ENCODE measurements around the gene SPTBN1. TPM values are rescaled to one million over a fixed set of nuclear protein-coding genes. Genes with fewer than 3 reads are reported as not detected.

The SPTBN1 gene
- total and polyA plus RNA-seq, 9 of the 15 experiments (the other 6 are each of a cell fraction or from before 2014, with no cell fraction given), result 8.9 to 66.8 (median 31.4) TPM

GRCh38 chr2:54512183-54512582 is 56.1 kb downstream of the SPTBN1 start (continued):
- TF ChIP-seq HEY1 (CRISPR knock-in tag; IDR thresholded peaks at IDR 0.05; ENCODE audit: borderline replicate concordance) (no peak), GABPA (tag; conservative IDR thresholded peaks at IDR 0.05; ENCODE audit: low read depth) (no peak), ELF4 (CRISPR knock-in tag; IDR thresholded peaks at IDR 0.05) (no peak)

- ATAC-seq (no peak), FAIRE-seq (no peak), DNase-seq (ENCODE audit: extremely low read depth in 1 of 4, low spot score in 3 of 4) (no peak)
- Histone ChIP-seq H2AFZ (ENCODE audit: low read depth, low read length) (no peak overlapping the region), H4K20me1 (replicated peaks; ENCODE audit: control insufficient read depth, insufficient read depth, low read length) (no peaks in the 10 kb centered on the region), H3K9me1 (ENCODE audit: control insufficient read depth, insufficient read depth, low read length) (no peaks in the 10 kb centered on the region), H3K79me2 (ENCODE audit: control insufficient read depth, insufficient read depth, low read length) (no peaks in the 10 kb centered on the region), H3K9me3 (replicated peaks; ENCODE audit: control insufficient read depth, insufficient read depth, low read depth, low read length) (no peaks in the 10 kb centered on the region), H3K27ac (ENCODE audit: extremely low read depth, low read depth, low read length) (no peak overlapping the region), H3K4me2 (ENCODE audit: insufficient read depth, low read length) (no peak overlapping the region), H3K4me3 (no peak overlapping the region), H3K9ac (ENCODE audit: insufficient read depth in 1 of 2, low read depth in 2 of 2, low read length in 2 of 2) (no peak overlapping the region), H3K36me3 (ENCODE audit: control insufficient read depth, insufficient read depth, low read length) (no peaks in the 10 kb centered on the region), H3K27me3 (ENCODE audit: control insufficient read depth in 2 of 2, insufficient read depth in 2 of 2, low read length in 2 of 2) (peaks cover 5 to 10% of the 10 kb centered on the region in 2 experiments; a peak in 2 of 5 replicates), H3K4me1 (replicated peaks in 1 of 2; ENCODE audit: control insufficient read depth in 2 of 2, insufficient read depth in 2 of 2, low read length in 2 of 2) (no peaks in the 10 kb centered on the region)
- no peak for TF ChIP-seq CXXC5 (CRISPR knock-in tag; IDR thresholded peaks at IDR 0.05)
- no peak for TF ChIP-seq PHF20 (IDR thresholded peaks at IDR 0.05; ENCODE audit: partially characterized antibody)
- intact Hi-C loops (cut with micrococcal nuclease), result no loop called here
- in situ Hi-C loops (cut with MboI), result no loop called here
- ChIA-PET POLR2A (no interaction called here), CTCF (ENCODE audit: low intra/inter-chr PET ratio) (no interaction called here)
- no TSS peak for BruUV-seq (replicated peaks)
- 13% methylated on average over 4 of the region's 4 CpGs for WGBS (ENCODE audit: insufficient coverage, low coverage, missing lambda C conversion rate)
Observed at GRCh38 chr2:54512663-54513362, 56.7 kb downstream of the SPTBN1 start.

All from K562 (cell line).